Neural progenitor cell (in vitro differentiated cells): ENCODE data around the gene TAB2. TPM values are rescaled to one million over a fixed set of nuclear protein-coding genes. Genes with fewer than 3 reads are reported as not detected.

Experiments used
- DNase-seq: peaks from one replicate; pipeline ENCODE4 v3.0.0-alpha.2; 2016; ENCODE audit warnings: low spot score
- H2AFZ ChIP-seq: fragments of 200-600 bp; sonication (generic); replicated peaks from 2 replicates; pipeline ENCODE4 v1.6.1; 2016; ENCODE audit warnings: antibody characterized with exemption
- H3F3A ChIP-seq: fragments of 200-600 bp; sonication (generic); 2 replicates; pipeline ENCODE4 v1.6.1; 2016; ENCODE audit warnings: antibody characterized with exemption, low read depth
- H3K27ac ChIP-seq: fragments of 200-600 bp; sonication (generic); 2 replicates; pipeline ENCODE4 v1.5.1; 2016; ENCODE audit warnings: mild to moderate bottlenecking
- H3K27me3 ChIP-seq: fragments of 200-600 bp; sonication (generic); 2 replicates; pipeline ENCODE4 v1.6.1; 2016; ENCODE audit warnings: mild to moderate bottlenecking, moderate library complexity
- H3K36me3 ChIP-seq: fragments of 200-600 bp; sonication (generic); 2 replicates; pipeline ENCODE4 v1.5.1; 2016
- H3K4me1 ChIP-seq: fragments of 200-600 bp; sonication (generic); 2 replicates; pipeline ENCODE4 v1.6.1; 2016; ENCODE audit warnings: mixed run types
- H3K4me2 ChIP-seq: fragments of 200-600 bp; sonication (generic); 2 replicates; pipeline ENCODE4 v1.6.1; 2016
- H3K4me3 ChIP-seq: fragments of 200-600 bp; sonication (generic); 2 replicates; pipeline ENCODE4 v1.5.1; 2016
- H3K79me2 ChIP-seq: fragments of 200-600 bp; sonication (generic); 2 replicates; pipeline ENCODE4 v1.6.1; 2016; ENCODE audit warnings: low read depth
- H3K9ac ChIP-seq: fragments of 200-600 bp; sonication (generic); 2 replicates; pipeline ENCODE4 v1.6.1; 2016
- H3K9me3 ChIP-seq: fragments of 200-600 bp; sonication (generic); 2 replicates; pipeline ENCODE4 v1.5.1; 2016; ENCODE audit warnings: low read depth
- H4K20me1 ChIP-seq: fragments of 200-600 bp; sonication (generic); 2 replicates; pipeline ENCODE4 v1.6.1; 2016; ENCODE audit warnings: low read depth
- H3K27ac Mint-ChIP-seq: 3 replicates; pipeline ENCODE4 v1.8.0; 2021; ENCODE audit warnings: mixed read lengths
- H3K27me3 Mint-ChIP-seq: 2 replicates; pipeline ENCODE4 v1.8.0; 2022; ENCODE audit warnings: low read depth, mild to moderate bottlenecking, inconsistent platforms, moderate library complexity, mixed read lengths; ENCODE audit not compliant: insufficient read depth
- H3K36me3 Mint-ChIP-seq: 3 replicates; pipeline ENCODE4 v1.8.0; 2021; ENCODE audit warnings: mixed read lengths
- H3K4me1 Mint-ChIP-seq: 3 replicates; pipeline ENCODE4 v1.8.0; 2021; ENCODE audit warnings: mixed read lengths
- H3K4me3 Mint-ChIP-seq: 3 replicates; pipeline ENCODE4 v1.8.0; 2021; ENCODE audit warnings: mild to moderate bottlenecking, moderate library complexity, mixed read lengths
- H3K9me3 Mint-ChIP-seq: 3 replicates; pipeline ENCODE4 v1.8.0; 2020; ENCODE audit warnings: mixed read lengths
- CTCF ChIP-seq: fragments of 200-600 bp; sonication (generic); IDR thresholded peaks from 2 replicates; pipeline ENCODE4 v1.5.1; 2017; ENCODE audit warnings: antibody characterized with exemption, mild to moderate bottlenecking
- EZH2 ChIP-seq: fragments of 200-600 bp; sonication (generic); IDR thresholded peaks from 2 replicates; pipeline ENCODE4 v1.6.1; 2017; ENCODE audit warnings: antibody characterized with exemption, mild to moderate bottlenecking, moderate library complexity
- EZH2phosphoT487 ChIP-seq: fragments of 200-600 bp; sonication (generic); IDR thresholded peaks from 2 replicates; pipeline ENCODE4 v1.6.1; 2017; ENCODE audit warnings: antibody characterized with exemption
- total RNA-seq: library from RNA; depleted of rRNA; stranded (reverse); fragments of >200 nt; gene quantifications from 2 replicates; pipeline ENCODE4 v1.2.3, GENCODE V29; 2015; ENCODE audit warnings: low replicate concordance

TAB2 gene
- total RNA-seq, 1 donor from 2014 or later: 70.9 TPM

GRCh38 chr6:149270616-149271015 is 46.9 kb upstream of the TAB2 start:
- Histone ChIP-seq H3K4me2 (no peak overlapping the region), H3F3A (no peaks in the 10 kb centered on the region), H3K79me2 (no peaks in the 10 kb centered on the region), H3K9ac (no peak overlapping the region), H3K27me3 (no peaks in the 10 kb centered on the region), H4K20me1 (no peaks in the 10 kb centered on the region), H3K4me1 (peaks cover 12% of the 10 kb centered on the region), H3K4me3 (no peak overlapping the region), H3K27ac (no peak overlapping the region), H2AFZ (no peak overlapping the region), H3K9me3 (no peaks in the 10 kb centered on the region), H3K36me3 (no peaks in the 10 kb centered on the region)
- Mint-ChIP-seq H3K27ac (no peak overlapping the region), H3K27me3 (no peaks in the 10 kb centered on the region), H3K4me1 (peaks cover 18% of the 10 kb centered on the region), H3K4me3 (no peak overlapping the region), H3K36me3 (no peaks in the 10 kb centered on the region), H3K9me3 (peaks cover 3% of the 10 kb centered on the region)
- no peak for DNase-seq
- TF ChIP-seq CTCF (no peak), EZH2phosphoT487 (no peak), EZH2 (no peak)

GRCh38 chr6:149271348-149272340 is 45.9 kb upstream of the TAB2 start:
- Mint-ChIP-seq H3K27me3 (no peaks in the 10 kb centered on the region), H3K36me3 (no peaks in the 10 kb centered on the region), H3K9me3 (peaks cover 3% of the 10 kb centered on the region), H3K27ac (no peak overlapping the region), H3K4me1 (peaks cover 14% of the 10 kb centered on the region), H3K4me3 (no peak overlapping the region)
- Histone ChIP-seq H3K4me2 (no peak overlapping the region), H3K27ac (no peak overlapping the region), H3K9ac (no peak overlapping the region), H3K4me3 (no peak overlapping the region), H4K20me1 (no peaks in the 10 kb centered on the region), H2AFZ (no peak overlapping the region), H3K9me3 (no peaks in the 10 kb centered on the region), H3K79me2 (no peaks in the 10 kb centered on the region), H3K4me1 (peaks cover 12% of the 10 kb centered on the region), H3F3A (no peaks in the 10 kb centered on the region), H3K27me3 (no peaks in the 10 kb centered on the region), H3K36me3 (no peaks in the 10 kb centered on the region)
- DNase-seq: no peak
- TF ChIP-seq CTCF: no peak
- TF ChIP-seq EZH2: no peak
- TF ChIP-seq EZH2phosphoT487: no peak

GRCh38 chr6:149273318-149273717 is 44.2 kb upstream of the TAB2 start:
- TF ChIP-seq CTCF: no peak
- no peak for TF ChIP-seq EZH2
- TF ChIP-seq EZH2phosphoT487: no peak
- no peaks in the 10 kb centered on the region for H3K36me3 ChIP-seq
- H3K4me1 ChIP-seq: peaks cover 12% of the 10 kb centered on the region
- H3K9me3 ChIP-seq: no peaks in the 10 kb centered on the region
- peaks cover 3% of the 10 kb centered on the region for H3K9me3 Mint-ChIP-seq
- H3K4me3 Mint-ChIP-seq: no peak overlapping the region
- H3K27ac Mint-ChIP-seq: no peak overlapping the region
- no peak overlapping the region for H2AFZ ChIP-seq
- H3F3A ChIP-seq: no peaks in the 10 kb centered on the region
- H3K4me2 ChIP-seq: no peak overlapping the region
- no peaks in the 10 kb centered on the region for H4K20me1 ChIP-seq
- no peaks in the 10 kb centered on the region for H3K79me2 ChIP-seq
- no peaks in the 10 kb centered on the region for H3K27me3 Mint-ChIP-seq
- H3K27ac ChIP-seq: no peak overlapping the region
- H3K9ac ChIP-seq: no peak overlapping the region
- peaks cover 8% of the 10 kb centered on the region for H3K4me1 Mint-ChIP-seq
- DNase-seq: no peak
- H3K27me3 ChIP-seq: no peaks in the 10 kb centered on the region
- H3K36me3 Mint-ChIP-seq: no peaks in the 10 kb centered on the region
- H3K4me3 ChIP-seq: no peak overlapping the region
